UCSD-AML1 (cell line): ENCODE measurements around the gene SCGB2B2.
"Not testable (repeated sequence)": the region's sequence is repeated elsewhere in the genome, so short reads cannot be mapped to it uniquely, and the experiment has no call there.

Experiments
- DNase-seq: peaks from one replicate; lab custom pipeline; 2025; ENCODE audit not compliant: unreplicated experiment; lab: John Stamatoyannopoulos, UW

The SCGB2B2 gene

GRCh38 chr19:34676697-34677385 is at the start of gene SCGB2B2:
Gene SCGB2B2 (minus strand): TSS chr19:34677159. CDS start chr19:34594563, 82,596 bp downstream.
- peak; percentile 86 for DNase-seq

GRCh38 chr19:34725400-34725799 is 48.4 kb upstream of the SCGB2B2 start:
- no peak for DNase-seq

- DNase-seq = no peak
Measured at GRCh38 chr19:34722353-34722752, 45.4 kb upstream of the SCGB2B2 start.

- DNase-seq = no peak
Measured at GRCh38 chr19:34715357-34715756, 38.4 kb upstream of the SCGB2B2 start.

GRCh38 chr19:34713262-34713637 is 36.3 kb upstream of the SCGB2B2 start:
- no peak for DNase-seq

- DNase-seq = no peak
Measured at GRCh38 chr19:34712395-34713261, 35.7 kb upstream of the SCGB2B2 start.

GRCh38 chr19:34711890-34712289 is 34.9 kb upstream of the SCGB2B2 start:
- DNase-seq = no peak

- no peak for DNase-seq
Measured at GRCh38 chr19:34707661-34708060, 30.7 kb upstream of the SCGB2B2 start.

- no peak for DNase-seq
Measured at GRCh38 chr19:34692549-34692948, 15.6 kb upstream of the SCGB2B2 start.

- DNase-seq = no peak
Measured at GRCh38 chr19:34690372-34690771, 13.4 kb upstream of the SCGB2B2 start.

- no peak for DNase-seq
Measured at GRCh38 chr19:34688592-34688991, 11.6 kb upstream of the SCGB2B2 start.

- DNase-seq = no peak
Measured at GRCh38 chr19:34687348-34687747, 10.4 kb upstream of the SCGB2B2 start.

GRCh38 chr19:34686455-34686854 is 9.5 kb upstream of the SCGB2B2 start:
- no peak for DNase-seq

- not testable (repeated sequence) for DNase-seq
Measured at GRCh38 chr19:34685266-34685665, 8.3 kb upstream of the SCGB2B2 start.

GRCh38 chr19:34681478-34681877 is 4.5 kb upstream of the SCGB2B2 start:
- DNase-seq = no peak

- no peak for DNase-seq
Measured at GRCh38 chr19:34678421-34678820, 1.5 kb upstream of the SCGB2B2 start.

- DNase-seq = no peak
Measured at GRCh38 chr19:34678085-34678412, 1.1 kb upstream of the SCGB2B2 start.

- DNase-seq = peak; percentile 96
Measured at GRCh38 chr19:34677386-34678084, 576 bp upstream of the SCGB2B2 start, which contains the start of gene ZNF302. Gene ZNF302 (plus strand): TSS chr19:34677678. CDS start chr19:34678805, 1,127 bp downstream.

- DNase-seq = no peak
Measured at GRCh38 chr19:34675919-34676318, 1.0 kb downstream of the SCGB2B2 start.

GRCh38 chr19:34675250-34675649 is 1.7 kb downstream of the SCGB2B2 start:
- DNase-seq = no peak

GRCh38 chr19:34673590-34673989 is 3.4 kb downstream of the SCGB2B2 start:
- no peak for DNase-seq

- DNase-seq = no peak
Measured at GRCh38 chr19:34671972-34672371, 5.0 kb downstream of the SCGB2B2 start.
